ENCODE results near the gene PPP5C. TPM values are rescaled to one million over a fixed set of nuclear protein-coding genes. Genes with fewer than 3 reads are reported as not detected.

The PPP5C gene
- total and polyA plus RNA-seq, 11 donors = 64.9 to 115 (median 77.1) TPM

- Histone ChIP-seq H3K27me3 (no peaks in the 10 kb centered on the region), H3K36me3 (peaks cover 0 to 97% (median 78%) of the 10 kb centered on the region in 9 donors), H3K4me3 (no peak overlapping the region), H3K9me3 (no peaks in the 10 kb centered on the region), H3K27ac (no peak overlapping the region), H3K4me1 (no peaks in the 10 kb centered on the region)
- 95 to 100% (median 96%) methylated on average over 1 of the region's 1 CpG for WGBS, 4 donors
- intact Hi-C loops (cut with DNase I) = no loop called here
- ATAC-seq = no peak
- TF ChIP-seq POLR2A (IDR thresholded peaks at IDR 0.05) (no peak), CTCF (IDR thresholded peaks at IDR 0.05) (no peak)
- no peak for DNase-seq
Observed at GRCh38 chr19:46337487-46337886, 9.4 kb upstream of the PPP5C start.

- no peak for DNase-seq
- peak in 1 of 4 donors; percentile 8 for ATAC-seq
- 66 to 73% (median 68%) methylated on average over 10 of the region's 10 CpGs for WGBS, 4 donors
- Histone ChIP-seq H3K27ac (no peak overlapping the region), H3K4me1 (no peaks in the 10 kb centered on the region), H3K4me3 (no peak overlapping the region), H3K9me3 (no peaks in the 10 kb centered on the region), H3K36me3 (peaks cover 0 to 79% (median 70%) of the 10 kb centered on the region in 9 donors), H3K27me3 (no peaks in the 10 kb centered on the region)
- intact Hi-C loops (cut with DNase I) = no loop called here
- TF ChIP-seq CTCF (IDR thresholded peaks at IDR 0.05) (no peak), POLR2A (IDR thresholded peaks at IDR 0.05) (no peak)
Observed at GRCh38 chr19:46339446-46339845, 7.4 kb upstream of the PPP5C start.

GRCh38 chr19:46340051-46340659 is 6.7 kb upstream of the PPP5C start:
- Histone ChIP-seq H3K36me3 (peaks cover 0 to 72% (median 63%) of the 10 kb centered on the region in 9 donors), H3K27ac (no peak overlapping the region)

GRCh38 chr19:46341937-46342336 is 5.0 kb upstream of the PPP5C start:
- ATAC-seq (no peak), DNase-seq (no peak)
- Histone ChIP-seq H3K27ac (peak overlapping the region in 1 of 12 donors; percentile 11), H3K36me3 (peaks cover 0 to 54% (median 47%) of the 10 kb centered on the region in 9 donors), H3K27me3 (no peaks in the 10 kb centered on the region), H3K4me1 (peaks cover 0 to 8% (median 2%) of the 10 kb centered on the region in 12 donors), H3K4me3 (no peak overlapping the region), H3K9me3 (no peaks in the 10 kb centered on the region)
- 78 to 88% (median 86%) methylated on average over 3 of the region's 3 CpGs for WGBS, 4 donors
- no peak for TF ChIP-seq CTCF (IDR thresholded peaks at IDR 0.05)
- TF ChIP-seq POLR2A (IDR thresholded peaks at IDR 0.05) = no peak
- intact Hi-C loops (cut with DNase I) = loop anchor here in 2 of 10 donors (5.0 kb wide), 1 partner anchor 35 kb away; no protein-coding TSS in a partner anchor

More at GRCh38 chr19:46340051-46340659, 6.7 kb upstream of the PPP5C start:
- no peak overlapping the region for H3K4me3 ChIP-seq
- no peak for TF ChIP-seq POLR2A (IDR thresholded peaks at IDR 0.05)
- no peak for TF ChIP-seq CTCF (IDR thresholded peaks at IDR 0.05)
- intact Hi-C loops (cut with DNase I) = loop anchor here in 2 of 10 donors (5.0 kb wide), 1 partner anchor 33 kb away; no protein-coding TSS in a partner anchor
- H3K4me1 ChIP-seq = no peaks in the 10 kb centered on the region
- no peaks in the 10 kb centered on the region for H3K27me3 ChIP-seq
- ATAC-seq (no peak), DNase-seq (no peak)
- 93 to 98% (median 95%) methylated on average over 11 of the region's 11 CpGs for WGBS, 4 donors
- H3K9me3 ChIP-seq = no peaks in the 10 kb centered on the region

Measured in heart left ventricle (tissue), 16 donors.